Measurements from ENCODE around the gene ADAM15.

The ADAM15 gene

DNA sequence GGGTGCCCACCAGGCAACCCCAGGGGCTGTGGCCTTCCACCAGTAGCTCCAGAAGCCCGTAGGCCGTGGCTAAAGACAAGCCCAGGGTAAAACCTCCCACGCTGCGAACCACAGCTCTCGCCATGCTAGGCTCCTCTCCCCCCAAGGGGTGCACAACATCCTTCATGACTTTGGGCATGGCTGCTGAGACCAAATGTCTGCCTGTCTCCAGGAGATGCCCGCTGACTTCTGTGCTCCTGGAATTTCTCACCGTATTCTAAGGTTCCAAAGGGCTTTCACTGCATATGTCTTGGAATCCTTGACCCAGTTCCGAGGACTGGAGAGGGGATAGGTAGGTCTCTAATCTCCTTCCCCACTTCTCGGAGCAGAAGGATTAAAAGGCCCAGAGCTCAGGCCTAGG lies 17.6 kb upstream of the ADAM15 start, which contains the start of the genes DCST1 and DCST2:
Gene DCST1, plus strand, starts transcription at position 301 of the 400 bp plus-strand sequence. CDS start 213 bp downstream, outside the sequence.
Gene DCST2, minus strand, starts transcription at position 258 of the 400 bp plus-strand sequence. Its CDS starts 80 bp downstream, at position 178.
- DNase-seq: no peak

DNA sequence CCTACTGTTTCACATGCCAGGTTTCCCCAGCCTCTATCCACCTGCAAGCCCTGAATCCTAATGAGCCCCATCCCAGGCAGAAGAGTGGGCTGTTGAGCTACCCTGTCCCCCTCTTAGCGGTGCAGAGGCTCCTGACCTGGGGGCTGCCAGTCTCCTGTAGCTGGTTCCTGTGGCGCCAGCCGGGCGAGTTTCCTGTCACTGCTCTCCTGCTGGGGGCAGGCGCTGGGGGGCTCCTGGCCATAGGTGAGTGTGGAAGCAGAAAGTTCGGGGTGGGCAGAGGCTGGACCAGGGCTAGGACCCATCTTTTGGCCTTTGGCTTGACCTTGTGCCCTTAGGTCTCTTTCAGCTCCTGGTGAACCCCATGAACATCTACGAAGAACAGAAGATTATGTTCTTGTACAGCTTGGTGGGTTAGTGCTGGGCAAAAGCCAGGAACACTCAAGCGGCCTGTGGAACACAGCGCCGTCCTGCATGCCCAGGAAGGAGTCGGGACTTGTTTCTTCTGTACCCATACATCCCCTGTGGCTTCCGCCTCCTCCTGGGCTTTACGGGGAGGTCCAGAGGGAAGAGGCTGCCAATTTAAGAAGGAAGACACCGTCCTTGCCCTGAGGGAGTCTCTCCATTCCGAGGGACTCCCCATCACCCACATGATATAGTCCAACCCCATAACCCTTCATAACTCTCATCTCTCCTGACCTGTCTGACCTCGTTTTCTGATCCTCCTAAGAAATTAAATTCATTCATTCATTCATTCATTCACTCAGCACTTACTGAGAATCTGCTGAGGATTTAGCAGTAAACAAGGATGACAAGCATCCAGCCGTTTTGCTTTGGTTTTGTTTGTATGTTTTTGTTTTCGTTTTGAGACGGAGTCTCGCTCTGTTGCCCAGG lies 16.6 kb upstream of the ADAM15 start:
- no peak for DNase-seq

DNA sequence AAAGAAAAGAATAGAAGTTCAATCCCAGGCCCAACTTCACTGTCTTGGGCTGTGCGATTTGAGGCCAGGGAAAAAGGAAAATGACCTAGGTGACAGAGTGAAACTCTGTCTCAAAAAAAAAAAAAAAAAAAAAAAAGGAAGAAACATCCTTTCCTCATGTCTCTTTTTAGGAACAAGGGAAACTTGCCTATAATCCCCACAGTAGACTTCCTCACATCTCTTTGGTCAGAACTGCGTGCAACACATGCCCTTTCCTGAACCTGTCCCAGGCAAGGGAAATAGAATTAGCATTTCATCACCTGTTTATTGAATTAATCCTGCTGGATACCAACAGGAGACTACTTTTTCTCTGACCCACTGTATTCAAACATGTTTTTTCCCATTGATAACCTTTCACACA lies 15.2 kb upstream of the ADAM15 start:
- no peak for DNase-seq

DNA sequence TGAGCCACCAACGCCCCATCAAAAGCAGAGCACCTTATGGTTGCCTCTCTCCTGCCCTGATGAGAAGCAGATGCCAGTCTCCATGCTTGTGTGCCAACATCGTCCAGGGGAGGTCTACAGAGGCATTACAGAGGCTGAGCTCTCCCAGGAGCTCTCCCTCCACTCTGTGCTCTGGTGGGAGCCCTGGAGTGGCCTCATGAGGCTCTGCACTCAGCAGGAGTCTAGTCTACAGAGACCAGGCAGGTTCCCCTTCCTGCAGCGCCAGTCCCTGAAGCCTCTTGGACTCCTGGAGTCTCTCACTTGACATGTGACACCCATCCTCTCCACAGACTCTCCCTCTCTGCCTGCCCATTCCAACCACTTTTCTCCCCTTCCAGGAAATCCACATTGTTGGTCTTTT lies 14.1 kb upstream of the ADAM15 start:
- DNase-seq: no peak

DNA sequence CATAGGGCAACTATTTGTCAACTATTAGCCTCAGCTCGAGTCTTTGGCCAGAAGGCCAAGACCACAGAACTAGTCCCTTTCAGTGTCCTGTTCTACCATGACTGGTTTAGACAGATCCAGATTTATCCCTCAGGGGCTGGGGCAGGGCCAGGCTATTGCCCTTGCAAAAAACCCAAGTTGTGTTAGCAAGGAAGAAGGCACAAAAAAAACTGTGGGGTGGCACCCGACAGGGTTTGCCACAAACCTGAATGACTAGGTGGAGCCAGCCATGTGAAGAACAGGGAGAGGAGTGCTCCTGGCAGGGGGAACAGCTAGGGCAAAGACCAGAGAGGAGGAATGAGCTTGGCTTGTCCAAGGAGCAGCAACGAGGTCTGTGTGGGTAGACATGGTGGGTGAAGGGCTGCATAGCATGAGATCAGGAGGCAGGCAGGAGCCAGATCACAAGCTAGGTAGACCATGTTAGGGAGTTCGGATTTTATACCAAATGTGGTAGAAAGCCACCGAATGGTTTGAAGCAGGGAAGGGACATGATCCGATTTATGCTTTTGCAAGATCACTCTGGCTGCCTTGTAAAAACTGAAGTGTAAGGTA lies 13.2 kb upstream of the ADAM15 start:
- no peak for DNase-seq

DNA sequence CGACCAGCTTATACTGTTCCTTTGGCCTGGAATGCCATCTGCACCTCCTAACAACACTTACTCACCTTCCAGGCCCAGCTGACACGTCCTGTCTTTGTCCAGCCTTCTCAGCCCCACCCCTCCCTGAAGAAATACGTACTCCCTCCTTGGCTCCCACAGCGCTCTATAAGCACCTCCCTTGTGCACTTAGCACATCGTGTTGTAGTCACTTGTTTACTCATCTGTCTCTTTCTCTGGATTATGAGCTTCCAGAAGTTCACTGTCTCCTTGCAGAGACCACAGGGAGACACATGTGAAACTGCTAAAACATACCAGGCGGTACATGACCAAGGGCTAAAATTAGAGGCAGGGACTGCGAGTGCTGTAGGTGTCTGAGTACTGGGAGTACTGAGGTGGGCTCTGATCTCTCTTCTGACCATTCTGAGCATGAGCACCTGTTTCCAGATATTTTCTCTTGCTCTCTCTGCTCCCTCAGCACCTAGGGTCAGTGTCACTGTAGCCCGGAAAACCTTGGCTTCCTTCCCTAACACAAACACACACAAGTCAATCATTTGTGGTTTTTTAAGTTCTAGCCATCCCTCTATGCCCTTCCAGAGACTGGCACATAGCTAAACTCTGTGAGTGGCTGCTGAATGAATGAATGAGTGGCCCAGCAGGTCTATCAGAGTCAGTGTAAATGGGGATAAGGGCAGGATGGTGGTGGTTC lies 12.4 kb upstream of the ADAM15 start:
- no peak for DNase-seq

DNA sequence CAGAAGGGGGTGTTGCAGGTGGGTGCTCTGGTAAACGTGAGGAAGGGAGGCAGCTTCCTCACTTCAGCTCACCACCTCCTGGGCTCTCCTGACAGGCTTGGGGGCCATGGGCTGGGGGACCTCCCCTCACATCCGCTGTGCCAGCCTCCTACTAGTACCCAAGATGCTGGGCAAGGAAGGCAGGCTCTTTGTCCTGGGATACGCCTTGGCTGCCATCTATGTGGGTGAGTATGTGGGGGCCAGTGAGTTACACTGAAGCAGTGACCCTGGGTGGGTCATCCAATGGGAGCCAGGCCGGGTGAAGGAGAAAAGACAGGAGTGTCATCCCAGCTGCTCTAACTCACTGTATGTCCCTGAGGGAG lies 11.8 kb upstream of the ADAM15 start:
- DNase-seq: no peak

DNA sequence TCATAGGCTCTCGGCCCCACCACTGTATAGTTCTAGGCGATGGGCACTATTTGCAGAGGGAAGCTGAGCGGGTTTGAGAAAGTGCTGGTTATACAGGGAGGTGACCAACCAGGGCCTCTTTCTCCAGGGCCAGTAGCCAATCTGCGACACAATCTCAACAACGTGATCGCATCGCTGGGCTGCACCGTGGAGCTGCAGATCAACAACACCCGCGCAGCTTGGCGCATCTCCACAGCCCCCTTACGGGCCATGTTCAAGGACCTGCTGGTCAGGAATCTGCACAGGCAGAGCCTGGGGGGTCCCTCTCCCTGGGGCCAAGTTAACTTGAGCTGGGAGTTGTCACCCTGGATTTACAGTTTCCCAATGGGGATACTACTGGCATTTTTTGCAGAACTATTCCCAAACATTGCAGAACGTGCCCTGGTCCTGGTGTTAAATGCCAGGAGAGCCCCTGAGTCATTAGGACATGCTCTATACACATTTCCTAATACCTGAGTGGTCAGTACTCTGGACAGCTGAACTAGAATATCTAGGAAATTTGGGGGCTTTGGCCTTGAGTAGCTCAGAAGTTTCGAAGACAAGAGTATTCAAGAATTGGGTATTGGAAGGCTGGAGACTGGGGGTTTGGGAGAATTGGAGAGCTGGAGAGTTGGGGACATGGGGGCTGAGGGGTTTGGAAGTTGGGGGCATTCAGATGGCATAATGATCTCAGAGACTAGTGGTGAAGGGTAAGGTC lies 10.6 kb upstream of the ADAM15 start:
- no peak for DNase-seq

DNA sequence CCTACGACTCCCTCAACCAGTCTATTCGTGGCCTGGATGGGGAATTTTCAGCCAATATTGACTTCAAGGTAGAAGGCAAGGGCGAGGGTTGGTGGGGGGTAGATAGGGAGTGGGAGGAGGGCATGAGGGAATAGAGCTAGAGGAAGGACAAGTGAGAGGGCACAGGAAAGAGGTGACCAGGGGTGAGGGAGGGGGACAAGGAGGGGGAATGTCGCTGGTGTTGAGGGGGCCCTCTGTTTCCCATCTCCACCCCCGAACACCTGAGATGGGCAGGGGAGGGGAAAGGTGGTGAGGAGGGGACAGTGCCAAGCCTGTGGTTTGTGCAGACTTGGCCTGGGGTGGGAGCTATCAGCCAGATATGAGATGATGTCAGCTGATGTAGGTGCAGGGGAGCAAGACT lies 8.3 kb upstream of the ADAM15 start:
- DNase-seq: no peak

DNA sequence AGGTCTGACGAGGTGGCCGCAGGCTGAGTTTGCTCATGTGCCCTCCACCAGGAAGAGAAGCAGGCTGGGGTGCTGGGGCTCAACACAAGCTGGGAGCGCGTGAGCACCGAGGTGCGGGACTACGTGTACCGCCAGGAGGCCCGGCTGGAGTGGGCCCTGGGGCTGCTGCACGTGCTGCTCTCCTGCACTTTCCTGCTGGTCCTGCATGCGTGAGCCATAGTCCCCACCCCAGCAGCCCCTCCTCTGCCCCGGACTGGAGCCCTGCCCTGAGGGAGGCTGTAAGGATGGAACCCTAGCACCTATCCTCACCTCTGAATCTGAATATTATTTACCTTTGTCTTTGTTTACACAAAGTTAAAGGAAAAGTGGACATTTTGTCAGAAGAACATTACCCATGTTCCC lies 7.8 kb upstream of the ADAM15 start:
- no peak for DNase-seq

DNA sequence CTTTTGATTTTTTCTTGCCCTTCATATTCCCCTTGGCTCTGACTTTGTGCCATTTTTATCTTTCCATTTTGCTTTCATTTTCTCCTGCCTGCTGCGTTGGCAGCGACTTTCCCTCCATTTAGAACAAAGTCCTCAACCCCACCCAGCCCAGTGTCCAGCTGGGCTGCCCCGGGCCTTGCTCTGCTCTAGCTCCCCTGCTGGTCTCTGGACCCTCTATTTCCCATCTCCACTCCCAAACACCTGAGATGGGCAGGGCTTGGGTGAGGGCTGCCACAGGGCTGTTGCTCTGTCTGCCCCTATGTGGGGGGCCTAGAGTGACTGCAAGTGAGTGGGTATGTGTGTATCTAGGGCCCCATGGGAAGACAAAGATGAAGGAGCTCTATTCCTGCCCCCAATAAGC lies 7.3 kb upstream of the ADAM15 start:
- DNase-seq: no peak

DNA sequence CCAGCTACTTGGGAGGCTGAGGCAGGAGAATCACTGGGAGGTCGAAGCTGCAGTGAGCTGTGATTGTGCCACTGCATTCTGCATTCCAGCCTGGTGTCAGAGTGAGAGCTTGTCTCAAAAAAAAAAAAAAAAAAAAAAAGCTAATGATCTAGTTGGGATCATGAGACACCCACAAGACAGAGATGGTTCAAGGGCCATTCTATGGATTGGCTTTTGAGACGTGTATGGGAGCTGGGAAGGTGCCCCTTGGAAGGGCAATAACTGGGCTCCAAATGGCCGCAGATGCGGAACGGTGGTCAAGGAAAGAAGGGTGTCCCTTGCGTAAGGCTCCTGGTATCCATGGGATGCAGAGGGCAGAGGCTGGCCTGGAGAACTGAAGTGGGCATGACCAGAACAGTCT lies 6.8 kb upstream of the ADAM15 start:
- DNase-seq: no peak

DNA sequence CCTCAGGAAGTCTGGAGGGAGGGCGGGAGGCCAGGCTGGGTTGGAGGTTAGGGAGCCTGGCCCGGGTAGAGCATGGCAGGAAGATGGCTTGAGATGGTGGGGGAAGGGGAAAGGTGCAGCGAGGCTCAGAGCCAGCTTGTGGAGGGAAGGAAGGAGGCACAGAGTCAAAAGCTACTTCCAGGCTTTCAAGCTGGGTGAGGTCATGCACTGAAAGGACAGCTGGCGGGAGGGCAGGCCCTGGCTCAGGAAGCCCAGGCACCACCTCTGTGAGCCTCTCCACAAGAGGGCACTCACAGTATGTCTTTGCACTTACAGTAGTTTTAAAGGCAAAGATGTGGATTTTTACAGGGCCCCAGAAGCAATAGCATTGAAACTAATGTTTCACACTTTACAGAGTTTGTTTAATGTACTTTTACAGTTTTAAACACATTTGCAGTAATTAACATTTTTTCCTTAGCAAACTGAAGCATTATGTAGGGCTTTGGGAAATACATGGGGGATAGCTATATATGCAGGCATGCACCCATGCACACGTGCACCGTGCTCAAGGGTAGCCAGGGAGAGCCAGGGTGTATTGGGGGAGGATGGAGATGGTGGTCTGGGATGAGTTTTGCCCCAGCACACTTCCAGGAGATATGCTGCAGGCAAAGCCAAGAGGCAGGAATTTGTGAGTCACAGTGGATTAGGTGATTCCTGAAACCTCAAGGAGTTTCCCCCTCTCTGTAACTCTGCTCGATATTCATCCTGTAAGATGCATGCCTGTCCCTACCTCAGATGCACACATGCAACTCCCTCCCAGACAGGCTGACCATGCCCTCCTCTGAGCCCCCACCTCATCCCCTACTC lies 6.1 kb upstream of the ADAM15 start:
- DNase-seq: peak; percentile 69

DNA sequence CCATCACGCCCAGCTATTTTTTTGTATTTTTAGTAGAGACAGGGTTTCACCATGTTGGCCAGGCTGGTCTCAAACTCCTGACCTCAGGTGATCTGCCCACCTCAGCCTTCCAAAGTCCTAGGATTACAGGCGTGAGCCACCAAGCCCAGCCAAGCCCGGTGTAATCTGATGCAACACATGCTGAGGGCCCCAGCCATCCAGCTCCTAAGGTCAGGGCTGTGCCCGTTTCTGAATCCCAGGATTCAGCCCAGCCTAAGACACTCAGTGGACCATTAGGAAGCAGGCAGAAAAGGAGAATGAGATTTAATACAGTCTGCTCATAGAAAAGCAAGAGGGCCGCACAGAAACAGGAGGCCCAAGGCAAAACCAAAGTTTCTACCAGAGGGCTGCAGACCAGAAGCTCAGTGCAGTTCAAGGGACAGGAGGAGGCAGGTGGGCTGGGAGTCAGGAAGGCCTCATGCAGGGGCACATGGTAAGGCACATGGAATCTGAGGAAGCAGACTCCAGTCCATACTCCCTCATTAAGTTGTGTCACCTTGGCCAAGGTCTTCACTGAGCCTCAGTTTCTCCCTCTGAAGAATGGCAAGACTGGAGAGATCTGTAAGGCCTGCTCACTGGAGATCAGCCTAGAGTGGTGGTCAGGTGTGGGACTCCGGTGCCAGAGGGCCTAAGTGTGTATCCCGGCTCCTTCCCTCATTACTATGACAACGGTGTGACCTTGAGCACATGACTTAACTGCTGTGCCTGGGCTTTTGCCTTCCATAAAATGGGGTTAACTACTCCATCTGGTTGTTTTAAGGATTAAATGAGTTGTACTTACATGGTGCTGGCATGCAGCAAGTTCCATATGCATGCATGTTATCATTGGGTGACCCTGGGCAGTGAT lies 2.4 kb upstream of the ADAM15 start:
- no peak for DNase-seq

DNA sequence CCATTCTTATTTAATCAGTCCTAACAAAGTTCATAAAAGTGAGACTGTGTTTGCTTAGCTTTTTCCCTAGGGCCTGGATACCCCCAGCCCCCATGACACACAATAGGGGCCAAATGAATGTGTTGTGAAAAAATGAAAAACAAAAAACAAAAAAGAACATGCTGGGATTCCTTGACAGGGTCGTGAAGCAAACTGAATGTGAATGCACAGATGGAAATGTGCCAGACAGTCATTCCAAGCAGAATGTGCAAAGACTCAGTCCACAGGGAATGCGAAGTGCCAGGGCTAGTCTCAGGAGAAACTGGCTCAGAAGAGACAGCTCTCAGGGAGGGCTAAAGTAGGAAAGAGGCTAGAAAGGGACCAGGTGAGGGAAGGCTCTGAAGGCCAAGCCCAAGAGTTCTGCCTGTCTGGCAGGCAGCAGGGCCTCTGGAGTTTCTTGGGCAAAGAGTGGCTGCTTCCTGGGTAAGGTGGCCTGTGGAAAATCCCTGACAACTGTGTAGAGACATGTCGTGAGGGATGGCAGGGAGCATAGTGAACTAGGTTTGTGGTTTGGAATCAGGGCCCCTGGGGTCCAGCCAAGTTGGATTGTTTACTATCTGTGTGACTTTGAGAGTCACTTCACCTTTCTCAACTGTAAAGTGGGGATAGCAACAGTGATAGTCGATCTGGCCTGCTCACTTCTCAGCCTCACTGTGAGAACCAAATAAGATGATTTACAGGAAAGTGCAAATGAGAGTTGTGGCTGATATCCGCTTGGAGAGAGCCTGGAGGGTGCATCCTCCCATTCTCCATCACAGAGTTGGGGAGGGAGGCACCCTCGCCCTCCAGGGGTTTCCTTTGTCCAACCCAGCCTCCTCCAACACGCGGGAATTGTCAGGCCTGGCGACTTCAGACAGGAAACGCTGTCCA lies 1.2 kb upstream of the ADAM15 start:
- DNase-seq: no peak

DNA sequence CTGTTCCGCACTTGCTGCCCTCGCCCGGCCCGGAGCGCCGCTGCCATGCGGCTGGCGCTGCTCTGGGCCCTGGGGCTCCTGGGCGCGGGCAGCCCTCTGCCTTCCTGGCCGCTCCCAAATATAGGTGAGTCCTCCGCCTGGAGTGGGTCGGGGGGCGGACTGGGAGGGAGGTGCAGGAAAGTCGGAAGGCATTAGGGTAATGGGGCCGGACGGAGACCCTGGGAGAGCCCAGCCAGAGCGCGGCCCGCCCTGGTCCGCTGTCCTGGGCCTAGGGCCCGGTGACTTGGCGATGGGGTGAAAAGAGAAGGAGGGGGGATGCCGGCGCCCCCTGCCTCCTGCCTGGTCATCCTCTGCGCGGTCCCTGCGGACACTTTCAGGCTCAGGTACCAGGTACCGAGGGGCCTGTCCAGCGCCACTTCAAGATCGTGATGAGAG lies 243 bp downstream of the ADAM15 start:
- no peak for DNase-seq

DNA sequence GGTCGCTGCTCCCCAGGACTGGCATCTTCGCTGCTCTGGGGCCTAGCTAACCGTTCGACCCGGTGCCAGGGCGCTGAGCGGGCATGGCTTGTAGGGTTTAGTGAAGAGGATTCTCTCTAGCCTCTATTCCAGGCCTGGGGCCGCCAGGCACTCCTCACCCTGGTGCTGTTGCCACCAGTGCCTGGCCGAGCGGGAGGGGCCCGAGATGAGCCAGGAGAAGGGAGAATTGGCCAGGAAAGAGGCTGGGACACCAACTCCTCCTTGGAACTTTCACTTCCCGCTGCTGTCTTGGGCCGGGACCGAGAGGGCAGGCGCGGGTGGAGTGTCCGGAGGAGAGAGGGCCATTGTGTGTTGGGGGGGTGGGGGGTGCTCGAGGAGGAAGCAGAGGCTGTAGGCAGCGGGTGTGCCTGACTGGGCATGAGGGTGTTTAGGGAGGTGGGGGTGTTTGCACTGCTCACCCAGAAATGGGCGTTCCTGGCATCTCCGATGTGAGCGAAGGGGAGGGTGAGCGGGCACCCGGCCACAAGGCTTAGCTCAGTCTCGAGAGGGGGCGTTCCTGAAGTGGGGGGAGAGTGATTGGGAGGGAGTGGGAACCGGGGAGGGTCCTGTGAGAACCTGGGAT lies 772 bp downstream of the ADAM15 start:
- no peak for DNase-seq

DNA sequence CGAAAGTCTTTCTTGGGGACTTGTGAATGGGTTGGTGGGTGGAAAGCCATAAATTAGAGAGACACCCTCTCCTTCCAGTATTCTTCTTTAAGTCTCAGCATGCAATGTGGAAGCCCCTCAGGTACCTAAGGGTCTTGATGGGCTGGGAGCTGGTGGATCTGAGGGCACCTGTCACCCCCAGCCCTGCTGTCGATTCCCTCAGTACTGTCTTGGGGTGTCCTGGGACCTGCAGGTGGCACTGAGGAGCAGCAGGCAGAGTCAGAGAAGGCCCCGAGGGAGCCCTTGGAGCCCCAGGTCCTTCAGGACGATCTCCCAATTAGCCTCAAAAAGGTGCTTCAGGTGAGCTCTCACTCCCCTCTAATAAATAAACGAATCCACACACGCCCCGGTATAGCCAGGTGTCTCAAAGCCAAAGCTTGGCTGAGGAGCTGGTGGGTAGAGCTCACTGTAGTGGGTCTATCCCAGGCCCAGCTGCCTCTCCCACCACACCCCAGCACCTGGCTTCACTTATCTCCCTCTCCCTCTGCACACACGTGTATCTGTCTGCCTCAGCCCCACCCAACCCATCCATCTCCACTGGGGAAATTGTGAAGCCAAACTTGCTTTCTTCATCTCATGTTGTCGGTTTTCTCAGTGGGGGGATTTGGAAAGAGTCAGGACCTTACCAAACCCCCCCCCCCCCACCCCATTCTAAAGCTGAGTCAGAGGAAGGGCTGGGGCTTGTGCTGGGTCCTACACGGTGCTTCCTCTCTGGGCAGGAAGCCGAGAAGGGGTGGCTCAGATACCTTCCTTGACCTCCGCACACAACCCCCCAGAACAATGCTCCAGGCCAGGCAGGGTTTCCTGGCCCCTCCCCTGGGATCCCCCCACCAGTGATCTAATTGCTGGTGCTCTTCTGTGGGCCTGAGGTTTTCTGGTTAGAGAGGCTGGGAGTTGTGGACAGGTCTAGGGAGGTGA lies 1.6 kb downstream of the ADAM15 start:
- DNase-seq: no peak

All from NCI-H446 treated with DMSO at 0.1 percent for 48 hours (cell line).